Common myeloid progenitor, CD34-positive (primary cell): ENCODE measurements around the gene ZBTB22.
"Not testable (repeated sequence)": the region's sequence is repeated elsewhere in the genome, so short reads cannot be mapped to it uniquely, and the experiment has no call there.

Experiments used
- CTCF ChIA-PET: fragments of 350-600 bp; sonication (Branson Sonifier 250); formaldehyde crosslinking; loops from one replicate; lab custom pipeline; 2021; ENCODE audit warnings: antibody characterized with exemption; lab: Charles Lee
- POLR2A ChIA-PET: fragments of 350-600 bp; sonication (Branson Sonifier 250); formaldehyde crosslinking; loops from one replicate; lab custom pipeline; 2021; ENCODE audit warnings: antibody characterized with exemption; lab: Charles Lee
- DNase-seq, 3 donors: peaks; one replicate each; pipeline versions ENCODE4 v3.0.0 to v3.0.0-alpha.2; 2013
- H3K27ac ChIP-seq, 2 experiments: 1 replicate in 1 of 2; 2 replicates in 1 of 2; pipeline ENCODE4 v1.7.0; 2013; ENCODE audit warnings: inconsistent platforms in 2 of 2, low read length in 2 of 2, mild to moderate bottlenecking in 2 of 2, low read depth in 1 of 2, moderate library complexity in 1 of 2; ENCODE audit not compliant: severe bottlenecking in 2 of 2, insufficient read depth in 1 of 2, poor library complexity in 1 of 2
- H3K27me3 ChIP-seq, 5 experiments: replicated peaks in 2 of 5; 1 replicate in 3 of 5; 2 replicates in 2 of 5; pipeline versions ENCODE4 v1.6.1 to v1.7.0; 2013; ENCODE audit warnings: low read length in 4 of 5, mild to moderate bottlenecking in 2 of 5, moderate library complexity in 2 of 5, inconsistent platforms in 1 of 5; ENCODE audit not compliant: insufficient read depth in 5 of 5, control insufficient read depth in 4 of 5
- H3K36me3 ChIP-seq, 4 experiments: 1 replicate in 2 of 4; 2 replicates in 2 of 4; pipeline versions ENCODE4 v1.6.1 to v1.7.0; 2013; ENCODE audit warnings: low read length in 3 of 4, control low read depth in 1 of 4, mild to moderate bottlenecking in 1 of 4; ENCODE audit not compliant: control insufficient read depth in 4 of 4, insufficient read depth in 4 of 4
- H3K4me1 ChIP-seq, 4 experiments: 1 replicate in 3 of 4; 2 replicates in 1 of 4; pipeline versions ENCODE4 v1.6.1 to v1.7.1; 2013; ENCODE audit warnings: low read length in 3 of 4, mild to moderate bottlenecking in 3 of 4, control low read depth in 1 of 4, inconsistent platforms in 1 of 4, moderate library complexity in 1 of 4; ENCODE audit not compliant: control insufficient read depth in 4 of 4, insufficient read depth in 4 of 4; ENCODE audit errors: control extremely low read depth in 1 of 4
- H3K4me3 ChIP-seq, 7 experiments: 1 replicate in 4 of 7; 2 replicates in 3 of 7; pipeline versions ENCODE4 v1.5.1 to v1.7.0; 2013; ENCODE audit warnings: mild to moderate bottlenecking in 7 of 7, low read length in 6 of 7, moderate library complexity in 6 of 7, inconsistent platforms in 2 of 7, low read depth in 2 of 7, control low read depth in 1 of 7; ENCODE audit not compliant: insufficient read depth in 4 of 7, control insufficient read depth in 1 of 7; ENCODE audit errors: extremely low read depth in 1 of 7
- H3K9me3 ChIP-seq, 5 experiments: 1 replicate in 4 of 5; 2 replicates in 1 of 5; pipeline versions ENCODE4 v1.6.1 to v1.7.1; 2013; ENCODE audit warnings: low read length in 4 of 5, mild to moderate bottlenecking in 2 of 5, inconsistent platforms in 1 of 5, low read depth in 1 of 5, moderate library complexity in 1 of 5; ENCODE audit not compliant: control insufficient read depth in 4 of 5, insufficient read depth in 2 of 5; ENCODE audit errors: control extremely low read depth in 1 of 5
- WGBS: methylation state at CpG from one replicate; pipeline ENCODE4 v1.1.5; 2013; ENCODE audit not compliant: insufficient coverage; 5-methylcytosine and 5-hydroxymethylcytosine counted together

Gene ZBTB22

GRCh38 chr6:33343953-33344611, 26.5 kb upstream of the ZBTB22 start:
- Histone ChIP-seq H3K27ac (peak overlapping the region in 1 of 2 experiments; percentile 77), H3K4me1 (peaks cover 13 to 23% (median 21%) of the 10 kb centered on the region in 4 experiments), H3K27me3 (no peaks in the 10 kb centered on the region), H3K9me3 (no peaks in the 10 kb centered on the region), H3K4me3 (peak overlapping the region in 3 of 7 experiments; percentile 19 to 69 (median 62)), H3K36me3 (no peaks in the 10 kb centered on the region)
- peak; percentile 44 to 89 (median 82) for DNase-seq
- CTCF ChIA-PET = interaction anchor here (0.6 to 3.9 kb wide), 12 partner anchors 8 to 350 kb away, joined by 3 to 18 read pairs (median 4); partner anchors contain the start of genes B3GALT4, PFDN6, RPS18 and VPS52
- WGBS = 46% methylated on average over 3 of the region's 6 CpGs
- POLR2A ChIA-PET = interaction anchor here (0.6 to 2.6 kb wide), 4 partner anchors 33 to 100 kb away, joined by 4 to 16 read pairs (median 4); partner anchors contain the start of genes PFDN6, RGL2 and WDR46

DNA sequence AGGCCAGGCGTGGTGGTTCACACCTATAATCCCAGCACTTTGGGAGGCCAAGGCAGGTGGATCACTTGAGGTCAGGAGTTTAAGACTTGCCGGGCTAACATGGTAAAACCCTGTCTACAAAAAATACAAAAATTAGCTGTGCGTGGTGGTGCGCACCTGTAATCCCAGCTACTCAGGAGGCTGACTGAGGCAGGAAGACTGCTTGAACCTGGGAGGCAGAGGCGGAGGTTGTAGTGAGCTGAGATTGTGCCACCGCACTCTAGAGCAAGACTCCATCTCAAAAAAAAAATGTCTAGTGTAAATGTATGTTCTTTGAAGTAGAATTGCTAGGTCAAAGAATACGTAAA, 26.0 kb upstream of the ZBTB22 start:
- ChIA-PET CTCF (interaction anchor here (1.1 to 3.9 kb wide), 6 partner anchors 9 to 82 kb away, joined by 4 to 18 read pairs (median 6); partner anchors contain the start of genes RPS18, VPS52 and ZBTB22), POLR2A (interaction anchor here (0.6 to 2.6 kb wide), 3 partner anchors 44 to 101 kb away, joined by 4 to 16 read pairs (median 4); partner anchors contain the start of genes PFDN6, RGL2 and WDR46)
- not testable (repeated sequence) for DNase-seq, H3K27me3 ChIP-seq, H3K9me3 ChIP-seq, H3K36me3 ChIP-seq
- Histone ChIP-seq H3K27ac (peak overlapping the region in 1 of 2 experiments; percentile 29), H3K4me3 (peak overlapping the region in 3 of 7 experiments; percentile 9 to 69 (median 19)), H3K4me1 (peaks cover 13 to 23% (median 21%) of the 10 kb centered on the region in 4 experiments)
- 84% methylated on average over 5 of the region's 7 CpGs for WGBS

DNA sequence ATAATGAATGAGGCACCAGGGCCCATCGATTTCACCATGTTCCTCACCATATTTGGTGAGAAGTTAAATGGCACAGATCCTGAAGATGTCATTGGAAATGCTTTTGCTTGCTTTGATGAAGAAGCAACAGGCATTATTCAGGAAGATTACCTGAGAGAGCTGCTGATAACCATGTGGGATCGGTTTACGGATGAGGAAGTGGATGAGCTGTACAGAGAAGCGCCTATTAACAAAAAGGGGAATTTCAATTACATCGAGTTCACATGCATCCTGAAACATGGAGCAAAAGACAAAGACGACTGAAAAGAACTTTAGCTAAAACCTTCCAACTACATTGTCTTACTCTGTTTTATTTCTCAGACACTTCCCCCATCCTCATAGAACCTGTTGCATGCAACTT, 21.6 kb upstream of the ZBTB22 start:
- no peaks in the 10 kb centered on the region for H3K36me3 ChIP-seq
- H3K4me3 ChIP-seq = no peak overlapping the region
- peaks cover 3 to 10% (median 9%) of the 10 kb centered on the region in 4 experiments for H3K4me1 ChIP-seq
- ChIA-PET POLR2A (no interaction called here), CTCF (no interaction called here)
- no peaks in the 10 kb centered on the region for H3K27me3 ChIP-seq
- H3K27ac ChIP-seq = no peak overlapping the region
- WGBS = 77% methylated on average over 6 of the region's 6 CpGs
- no peaks in the 10 kb centered on the region for H3K9me3 ChIP-seq
- no peak for DNase-seq

- POLR2A ChIA-PET = no interaction called here
- WGBS = 100% methylated on average over 1 of the region's 3 CpGs
These were observed 19.0 kb upstream of the ZBTB22 start for GRCh38 chr6:33336495-33336894.

DNA sequence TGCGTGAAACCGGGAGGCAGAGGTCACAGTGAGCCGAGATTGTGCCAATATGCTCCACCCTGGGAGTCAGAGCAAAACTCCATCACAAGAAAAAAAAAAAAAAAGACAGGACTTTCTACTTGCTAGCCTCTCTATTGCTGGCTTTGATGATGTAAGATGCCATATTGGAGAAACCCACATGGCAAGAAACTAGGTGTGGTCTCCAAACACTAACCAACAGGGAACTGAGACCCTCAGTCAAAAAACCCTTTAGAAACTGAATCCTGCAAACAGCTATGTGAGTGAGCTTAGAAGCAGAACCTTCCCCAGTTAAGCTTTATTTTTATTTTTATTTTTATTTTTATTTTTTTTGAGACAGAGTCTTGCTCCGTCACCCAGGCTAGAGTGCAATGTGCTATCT, 18.4 kb upstream of the ZBTB22 start:
- Histone ChIP-seq H3K27me3 (no peaks in the 10 kb centered on the region), H3K4me3 (no peak overlapping the region), H3K27ac (no peak overlapping the region), H3K36me3 (no peaks in the 10 kb centered on the region), H3K4me1 (no peaks in the 10 kb centered on the region), H3K9me3 (no peaks in the 10 kb centered on the region)
- WGBS = no CpG with 5 or more reads among the region's 4 CpGs
- ChIA-PET CTCF (interaction anchor here (0.9 to 1.4 kb wide), 4 partner anchors 9 to 18 kb away, joined by 3 to 5 read pairs (median 4); no protein-coding TSS in a partner anchor), POLR2A (no interaction called here)
- DNase-seq = no peak

More at GRCh38 chr6:33336495-33336894, 19.0 kb upstream of the ZBTB22 start:
- Histone ChIP-seq H3K27me3 (no peaks in the 10 kb centered on the region), H3K9me3 (no peaks in the 10 kb centered on the region), H3K36me3 (no peaks in the 10 kb centered on the region), H3K4me3 (no peak overlapping the region), H3K4me1 (no peaks in the 10 kb centered on the region), H3K27ac (no peak overlapping the region)
- no peak for DNase-seq
- CTCF ChIA-PET = interaction anchor here (0.9 to 1.4 kb wide), 3 partner anchors 9 to 11 kb away, joined by 3 to 5 read pairs (median 4); no protein-coding TSS in a partner anchor

- Histone ChIP-seq H3K4me1 (peaks cover 0 to 4% (median 0%) of the 10 kb centered on the region in 4 experiments), H3K4me3 (no peak overlapping the region), H3K27me3 (no peaks in the 10 kb centered on the region), H3K9me3 (no peaks in the 10 kb centered on the region), H3K27ac (no peak overlapping the region), H3K36me3 (no peaks in the 10 kb centered on the region)
- no CpG with 5 or more reads among the region's 4 CpGs for WGBS
- ChIA-PET POLR2A (no interaction called here), CTCF (interaction anchor here (0.7 to 1.1 kb wide), 2 partner anchors 56 to 220 kb away, joined by 3 read pairs; partner anchors contain the start of gene B3GALT4)
- no peak for DNase-seq
These were observed 16.1 kb upstream of the ZBTB22 start for GRCh38 chr6:33333666-33334065.

DNA sequence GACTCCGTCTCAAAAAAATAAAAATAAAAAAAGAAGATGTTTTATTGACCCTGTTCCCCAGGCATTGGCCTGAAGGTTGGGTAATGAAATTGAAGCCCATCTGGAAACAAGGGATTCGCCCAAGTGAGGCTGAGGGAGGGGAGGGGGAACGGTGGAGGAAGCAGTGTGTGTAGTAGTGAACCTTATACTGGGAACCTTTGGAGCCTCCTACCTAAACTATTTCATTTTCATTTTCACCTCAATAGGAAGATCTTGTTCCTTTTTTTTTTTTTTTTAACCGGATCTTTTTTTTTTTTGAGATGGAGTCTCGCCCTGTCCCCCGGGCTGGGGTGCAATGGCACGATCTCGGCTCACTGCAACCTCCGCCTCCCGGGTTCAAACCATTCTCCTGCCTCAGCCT, 13.2 kb upstream of the ZBTB22 start:
- POLR2A ChIA-PET = no interaction called here

More for the DNA sequence above, 13.2 kb upstream of the ZBTB22 start:
- Histone ChIP-seq H3K4me1 (peaks cover 0 to 4% (median 0%) of the 10 kb centered on the region in 4 experiments), H3K36me3 (no peaks in the 10 kb centered on the region), H3K27me3 (no peaks in the 10 kb centered on the region), H3K27ac (no peak overlapping the region), H3K4me3 (peak overlapping the region in 1 of 7 experiments; percentile 43), H3K9me3 (no peaks in the 10 kb centered on the region)
- peak in 1 of 3 donors; percentile 11 for DNase-seq
- CTCF ChIA-PET = no interaction called here
- WGBS = 64% methylated on average over 8 of the region's 10 CpGs
